ENCODE results near the gene CYP4F22. TPM values are rescaled to one million over a fixed set of nuclear protein-coding genes. Genes with fewer than 3 reads are reported as not detected.

CYP4F22 gene
- total and polyA plus RNA-seq, 2 of the 8 experiments (the other 6 are each of a cell fraction or from before 2014, with no cell fraction given): not detected

GRCh38 chr19:15584095-15584494 lies 75.8 kb downstream of the CYP4F22 start (continued):
- TF ChIP-seq CHD7 (IDR thresholded peaks at IDR 0.05; ENCODE audit: insufficient replicate concordance, low read length): no peak
